Epithelial cell of esophagus (primary cell): ENCODE measurements around the gene GHR.
A peak's percentile ranks its signal among the peaks of the same experiment; 100 is the strongest.

Experiments used
- DNase-seq: peaks from one replicate; pipeline ENCODE4 v3.0.0; 2010; ENCODE audit warnings: low read depth
- H3K4me3 ChIP-seq: 2 replicates; pipeline ENCODE4 v1.5.1; 2011; ENCODE audit warnings: mild to moderate bottlenecking, low read length, control low read depth
- TF ChIP-seq, protein P1 (sequence below): IDR thresholded peaks from 2 replicates; pipeline ENCODE4 v1.5.1; 2011; ENCODE audit warnings: low read depth, mild to moderate bottlenecking, low read length, control low read depth, inconsistent platforms; ENCODE audit not compliant: insufficient read depth; ENCODE audit errors: missing control alignments

GHR gene

DNA sequence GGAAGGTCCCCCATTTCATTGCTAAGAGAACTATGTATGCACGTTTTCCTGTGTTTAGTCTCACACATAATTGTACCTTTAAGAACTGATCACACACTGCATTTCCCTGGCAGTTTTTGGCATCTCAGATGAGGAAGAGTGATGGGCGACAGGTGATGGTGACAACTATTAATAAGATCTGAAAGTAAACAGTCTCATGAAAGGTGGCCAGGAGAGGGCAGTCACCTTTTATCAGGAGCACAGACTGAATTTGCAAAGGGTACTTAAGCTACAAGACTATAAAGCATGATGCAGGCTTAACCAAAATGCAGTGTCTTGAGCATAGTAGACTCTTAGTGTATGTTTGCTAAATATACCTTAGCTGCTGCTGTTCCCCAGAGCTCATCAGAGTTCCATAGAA, 91.5 kb downstream of the GHR start:
- H3K4me3 ChIP-seq: no peak overlapping the region
- TF ChIP-seq, protein P1, sequence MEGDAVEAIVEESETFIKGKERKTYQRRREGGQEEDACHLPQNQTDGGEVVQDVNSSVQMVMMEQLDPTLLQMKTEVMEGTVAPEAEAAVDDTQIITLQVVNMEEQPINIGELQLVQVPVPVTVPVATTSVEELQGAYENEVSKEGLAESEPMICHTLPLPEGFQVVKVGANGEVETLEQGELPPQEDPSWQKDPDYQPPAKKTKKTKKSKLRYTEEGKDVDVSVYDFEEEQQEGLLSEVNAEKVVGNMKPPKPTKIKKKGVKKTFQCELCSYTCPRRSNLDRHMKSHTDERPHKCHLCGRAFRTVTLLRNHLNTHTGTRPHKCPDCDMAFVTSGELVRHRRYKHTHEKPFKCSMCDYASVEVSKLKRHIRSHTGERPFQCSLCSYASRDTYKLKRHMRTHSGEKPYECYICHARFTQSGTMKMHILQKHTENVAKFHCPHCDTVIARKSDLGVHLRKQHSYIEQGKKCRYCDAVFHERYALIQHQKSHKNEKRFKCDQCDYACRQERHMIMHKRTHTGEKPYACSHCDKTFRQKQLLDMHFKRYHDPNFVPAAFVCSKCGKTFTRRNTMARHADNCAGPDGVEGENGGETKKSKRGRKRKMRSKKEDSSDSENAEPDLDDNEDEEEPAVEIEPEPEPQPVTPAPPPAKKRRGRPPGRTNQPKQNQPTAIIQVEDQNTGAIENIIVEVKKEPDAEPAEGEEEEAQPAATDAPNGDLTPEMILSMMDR: peak; percentile 22
- DNase-seq: peak; percentile 46

- TF ChIP-seq, protein P1: no peak
- no peak for DNase-seq
- no peak overlapping the region for H3K4me3 ChIP-seq
Observed at GRCh38 chr5:42515504-42515903, 92.3 kb downstream of the GHR start.

DNA sequence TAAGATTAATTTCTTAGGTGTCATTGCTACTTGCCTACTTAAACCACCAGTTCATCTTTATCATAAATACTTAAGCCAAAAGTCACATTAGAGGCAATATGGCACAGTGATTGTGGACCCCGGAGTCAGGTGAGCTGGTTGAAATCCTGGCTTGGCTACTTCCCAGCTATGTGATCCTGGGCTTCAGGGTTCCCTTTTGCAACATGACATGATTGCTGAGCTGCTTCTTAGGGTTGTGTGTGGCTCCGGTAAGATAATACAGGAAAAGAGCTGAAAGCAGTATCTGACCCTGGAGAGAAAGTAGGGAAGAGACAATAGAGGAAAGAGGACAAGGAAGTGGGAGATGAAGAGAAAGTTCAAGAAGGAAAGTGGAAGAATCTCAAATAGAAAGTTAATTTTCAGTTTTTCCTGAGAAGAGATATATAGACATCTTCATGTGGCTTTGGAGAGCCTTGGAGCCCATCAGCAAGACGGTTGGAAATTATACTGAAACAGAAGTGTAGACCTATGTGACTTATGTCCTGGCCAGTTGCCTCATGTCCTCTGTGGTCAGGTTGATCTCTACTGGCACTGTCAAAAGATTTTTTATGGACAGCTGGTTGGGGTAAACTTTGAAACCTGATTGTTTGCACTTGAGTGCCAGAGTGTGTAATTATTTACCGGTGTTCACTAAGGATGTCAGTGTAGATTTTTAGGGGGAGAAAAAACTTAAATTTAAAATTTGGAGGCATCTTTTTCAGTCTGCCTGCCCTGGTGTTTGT, 93.2 kb downstream of the GHR start:
- no peak for DNase-seq
- no peak overlapping the region for H3K4me3 ChIP-seq
- TF ChIP-seq, protein P1: no peak

DNA sequence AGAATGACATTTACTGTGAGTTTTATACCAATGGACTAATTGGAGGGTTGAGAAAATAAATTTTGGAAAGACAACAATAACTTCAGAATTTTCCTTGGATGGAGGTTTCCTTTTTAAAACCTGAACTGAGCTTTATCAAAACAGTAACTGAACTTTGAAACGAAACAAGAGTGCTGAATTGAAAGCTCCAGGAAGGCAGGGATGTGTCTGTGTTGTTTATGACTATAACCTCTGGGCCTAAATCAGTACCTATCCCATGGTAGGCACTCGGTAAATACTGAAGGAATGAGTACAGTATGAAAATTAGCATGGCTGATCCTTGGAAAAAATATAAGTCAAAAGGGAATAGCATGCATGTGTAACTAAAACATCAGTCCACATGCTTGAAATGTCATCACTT, 93.9 kb downstream of the GHR start:
- TF ChIP-seq, protein P1: no peak
- H3K4me3 ChIP-seq: no peak overlapping the region
- DNase-seq: no peak

DNA sequence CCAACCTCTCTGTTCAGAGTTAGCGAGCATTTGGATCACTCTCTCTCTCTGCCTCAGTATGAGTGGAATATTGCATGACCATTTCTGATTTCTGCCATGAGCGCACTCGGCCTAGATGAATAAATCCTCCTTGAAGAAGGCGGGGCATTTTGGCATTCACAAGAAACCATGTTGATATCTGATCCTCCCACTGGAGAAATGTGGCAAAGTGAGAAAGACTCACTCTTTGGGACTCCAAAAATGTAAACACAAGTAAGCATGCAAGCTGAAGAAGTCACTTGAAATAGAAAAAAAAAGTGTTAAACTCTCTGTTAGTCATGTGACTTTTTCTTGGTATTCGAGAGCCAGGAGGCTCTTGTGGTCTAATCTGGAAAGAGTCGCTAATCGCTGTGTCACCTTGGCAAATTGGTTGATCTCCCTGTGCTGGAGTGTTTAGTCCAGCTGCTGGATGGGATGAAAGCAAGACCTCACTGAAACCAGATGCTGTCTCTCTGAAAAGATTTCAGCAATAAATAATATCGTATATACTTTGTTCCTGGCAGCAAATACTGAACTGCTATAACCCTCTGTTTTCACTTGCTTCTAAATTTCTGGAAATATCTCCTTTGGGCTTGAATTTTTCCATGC, 95.5 kb downstream of the GHR start:
- H3K4me3 ChIP-seq: no peak overlapping the region
- DNase-seq: no peak
- TF ChIP-seq, protein P1: no peak

- H3K4me3 ChIP-seq: no peak overlapping the region
- TF ChIP-seq, protein P1: no peak
- DNase-seq: no peak
Observed at GRCh38 chr5:42520203-42520602, 97.0 kb downstream of the GHR start.
